Left lung (tissue), 14 donors: ENCODE data around the gene COX17. TPM values are rescaled to one million over a fixed set of nuclear protein-coding genes. Genes with fewer than 3 reads are reported as not detected.

Source experiments
- ATAC-seq: fragments of 200-7000 bp; cut with Tn5 transposase; one replicate; pipeline ENCODE4 v1.9.1; 2020; ENCODE audit warnings: moderate library complexity
- DNase-seq, 4 donors: peaks; one replicate each; pipeline ENCODE4 v3.0.0-alpha.2; 2013 to 2020
- H3K27ac ChIP-seq, 2 donors: fragments of 200-600 bp; sonication (generic) in 1 of 2; one replicate each; pipeline versions ENCODE4 v1.5.0 to v1.8.0; 2020 to 2021
- H3K27me3 ChIP-seq, 2 donors: fragments of 200-600 bp; sonication (generic) in 1 of 2; one replicate each; pipeline versions ENCODE4 v1.5.0 to v1.8.0; 2020 to 2021
- H3K36me3 ChIP-seq, 2 donors: fragments of 200-600 bp; sonication (generic) in 1 of 2; one replicate each; pipeline versions ENCODE4 v1.5.0 to v1.8.0; 2020 to 2021
- H3K4me1 ChIP-seq, 2 donors: fragments of 200-600 bp; one replicate each; pipeline ENCODE4 v1.8.0; 2021
- H3K4me3 ChIP-seq, 2 donors: fragments of 200-600 bp; sonication (generic) in 1 of 2; one replicate each; pipeline versions ENCODE4 v1.5.0 to v1.8.0; 2020 to 2021; ENCODE audit warnings: mild to moderate bottlenecking in 1 of 2
- H3K9me3 ChIP-seq, 2 donors: fragments of 200-600 bp; sonication (generic) in 1 of 2; one replicate each; pipeline versions ENCODE4 v1.5.0 to v1.8.0; 2020 to 2021
- intact Hi-C, 2 donors: fragments of 100-400 bp; cut with DNase I; formaldehyde crosslinking; loops; one replicate each; pipeline versions ENCODE4 v1.11.2 to v1.14.2; 2022
- long read RNA-seq, 12 donors: library from polyadenylated mRNA in 2 of 12; unstranded in 2 of 12; transcript quantifications; one replicate each; pipeline ENCODE4 v2.0.0 and lab custom pipeline, GENCODE V29; 2019 to 2026
- polyA plus RNA-seq, 6 donors: library from polyadenylated mRNA; unstranded; fragments of 120-200 nt; gene quantifications; one replicate each; pipeline ENCODE4 v1.2.1, GENCODE V29; 2013; ENCODE audit not compliant: insufficient read length in 6 of 6
- total RNA-seq, 2 donors: library from RNA; stranded (reverse); fragmentation: NEBNext Ultra II Directional; extraction: Animal tissue kit (Norgen Biotek cat#: 25700); gene quantifications; one replicate each; pipeline ENCODE4 v1.2.1, GENCODE V29; 2021
- TF ChIP-seq, protein P1 (sequence below), 2 donors: fragments of 200-600 bp; sonication (generic) in 1 of 2; IDR thresholded peaks; one replicate each; pipeline versions ENCODE4 v1.5.0 to v1.8.0; 2021; ENCODE audit warnings: antibody characterized with exemption in 2 of 2
- donor health status: DM: no; HTN: yes; CAD: no.
- donor health status: DM: no; HTN: no; CAD: no.

The COX17 gene
- total RNA-seq = 10 to 100 TPM; 46.2 to 49.6 TPM
- 10 to 100 TPM; 23.6 to 38.8 (median 28.5) TPM for polyA plus RNA-seq
- long read RNA-seq, donor 1, transcript COX17-201 (3 exons, 684 nt) = major isoform, 52 of 54 reads
- long read RNA-seq, donor 1, partial matches to known transcripts = 0 of 54 reads
- long read RNA-seq, donor 1, other reads (novel, unspliced or antisense) = 0 of 54 reads
- long read RNA-seq, donor 2, transcript COX17-201 (3 exons, 684 nt) = major isoform, 33 of 41 reads
- long read RNA-seq, donor 2, partial matches to known transcripts = 0 of 41 reads
- long read RNA-seq, donor 2, other reads (novel, unspliced or antisense) = 5 of 41 reads
- long read RNA-seq, donor 3, transcript COX17-201 (3 exons, 684 nt) = major isoform, 40 of 41 reads
- long read RNA-seq, donor 3, partial matches to known transcripts = 0 of 41 reads
- long read RNA-seq, donor 3, other reads (novel, unspliced or antisense) = 0 of 41 reads
- long read RNA-seq, donor 4, transcript COX17-201 (3 exons, 684 nt) = major isoform, 122 of 135 reads
- long read RNA-seq, donor 4, partial matches to known transcripts = 1 of 135 reads
- long read RNA-seq, donor 4, other reads (novel, unspliced or antisense) = 7 of 135 reads
- long read RNA-seq, donor 5, transcript COX17-201 (3 exons, 684 nt) = major isoform, 36 of 37 reads
- long read RNA-seq, donor 5, partial matches to known transcripts = 0 of 37 reads
- long read RNA-seq, donor 5, other reads (novel, unspliced or antisense) = 0 of 37 reads
- long read RNA-seq, donor 6, transcript COX17-201 (3 exons, 684 nt) = major isoform, 53 of 54 reads
- long read RNA-seq, donor 6, partial matches to known transcripts = 0 of 54 reads
- long read RNA-seq, donor 6, other reads (novel, unspliced or antisense) = 0 of 54 reads
- long read RNA-seq, donor 7, transcript COX17-201 (3 exons, 684 nt) = major isoform, 19 of 19 reads
- long read RNA-seq, donor 7, partial matches to known transcripts = 0 of 19 reads
- long read RNA-seq, donor 7, other reads (novel, unspliced or antisense) = 0 of 19 reads
- long read RNA-seq, donor 8, transcript COX17-201 (3 exons, 684 nt) = major isoform, 29 of 29 reads
- long read RNA-seq, donor 8, partial matches to known transcripts = 0 of 29 reads
- long read RNA-seq, donor 8, other reads (novel, unspliced or antisense) = 0 of 29 reads
- long read RNA-seq, donor 9, partial matches to known transcripts = 0 of 2 reads
- long read RNA-seq, donor 9, other reads (novel, unspliced or antisense) = 0 of 2 reads
- long read RNA-seq, donor 10, transcript COX17-201 (3 exons, 684 nt) = major isoform, 45 of 50 reads
- long read RNA-seq, donor 10, partial matches to known transcripts = 0 of 50 reads
- long read RNA-seq, donor 10, other reads (novel, unspliced or antisense) = 2 of 50 reads
- long read RNA-seq, donor 11, transcript COX17-201 (3 exons, 684 nt) = major isoform, 74 of 92 reads
- long read RNA-seq, donor 11, partial matches to known transcripts = 5 of 92 reads
- long read RNA-seq, donor 11, other reads (novel, unspliced or antisense) = 8 of 92 reads
- long read RNA-seq, donor 12, transcript COX17-201 (3 exons, 684 nt) = major isoform, 30 of 31 reads
- long read RNA-seq, donor 12, partial matches to known transcripts = 0 of 31 reads
- long read RNA-seq, donor 12, other reads (novel, unspliced or antisense) = 0 of 31 reads

GRCh38 chr3:119676771-119677640 is at the start of gene COX17:
Gene COX17, minus strand, starts transcription at chr3:119677406. Its CDS starts 96 bp downstream, at chr3:119677310.
- Histone ChIP-seq H3K9me3 (no peaks in the 10 kb centered on the region), H3K4me1 (peaks cover 12 to 21% of the 10 kb centered on the region in 2 donors), H3K36me3 (peaks cover 0 to 30% of the 10 kb centered on the region in 2 donors), H3K27ac (peak within 1 kb of the TSS; percentile 95 to 99), H3K4me3 (peak within 1 kb of the TSS; percentile 55 to 72), H3K27me3 (no peaks in the 10 kb centered on the region)
- TF ChIP-seq, protein P1, sequence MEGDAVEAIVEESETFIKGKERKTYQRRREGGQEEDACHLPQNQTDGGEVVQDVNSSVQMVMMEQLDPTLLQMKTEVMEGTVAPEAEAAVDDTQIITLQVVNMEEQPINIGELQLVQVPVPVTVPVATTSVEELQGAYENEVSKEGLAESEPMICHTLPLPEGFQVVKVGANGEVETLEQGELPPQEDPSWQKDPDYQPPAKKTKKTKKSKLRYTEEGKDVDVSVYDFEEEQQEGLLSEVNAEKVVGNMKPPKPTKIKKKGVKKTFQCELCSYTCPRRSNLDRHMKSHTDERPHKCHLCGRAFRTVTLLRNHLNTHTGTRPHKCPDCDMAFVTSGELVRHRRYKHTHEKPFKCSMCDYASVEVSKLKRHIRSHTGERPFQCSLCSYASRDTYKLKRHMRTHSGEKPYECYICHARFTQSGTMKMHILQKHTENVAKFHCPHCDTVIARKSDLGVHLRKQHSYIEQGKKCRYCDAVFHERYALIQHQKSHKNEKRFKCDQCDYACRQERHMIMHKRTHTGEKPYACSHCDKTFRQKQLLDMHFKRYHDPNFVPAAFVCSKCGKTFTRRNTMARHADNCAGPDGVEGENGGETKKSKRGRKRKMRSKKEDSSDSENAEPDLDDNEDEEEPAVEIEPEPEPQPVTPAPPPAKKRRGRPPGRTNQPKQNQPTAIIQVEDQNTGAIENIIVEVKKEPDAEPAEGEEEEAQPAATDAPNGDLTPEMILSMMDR (IDR thresholded peaks at IDR 0.05) = no peak
- intact Hi-C loops = loop anchor here in 1 of 2 donors (10.0 kb wide), 1 partner anchor 82 kb away; the partner anchor contains the start of gene PLA1A
- DNase-seq (peak; percentile 91 to 97 (median 94)), ATAC-seq (peak; percentile 93)

DNA sequence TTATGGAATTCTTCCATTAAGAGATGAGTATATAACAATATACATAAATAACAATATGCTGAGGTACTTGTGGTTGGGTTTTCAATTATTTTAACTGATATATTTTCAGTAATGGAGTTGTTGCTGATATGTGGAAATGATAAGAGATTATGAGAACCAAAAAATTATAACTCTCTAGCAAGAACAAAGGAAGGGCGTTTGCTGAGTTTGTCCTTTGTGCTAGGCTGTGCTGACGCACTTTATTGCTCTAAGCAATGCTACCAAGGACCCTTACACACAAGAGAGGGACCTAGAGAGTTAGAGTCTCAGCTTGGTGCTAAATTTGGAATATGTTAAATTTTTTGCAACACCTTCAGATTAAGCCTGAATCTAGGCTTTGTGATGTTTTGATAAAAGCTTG is 49.7 kb upstream of the COX17 start:
- TF ChIP-seq, protein P1 (IDR thresholded peaks at IDR 0.05) = no peak
- H3K27ac ChIP-seq = no peak overlapping the region
- ATAC-seq = no peak

DNA sequence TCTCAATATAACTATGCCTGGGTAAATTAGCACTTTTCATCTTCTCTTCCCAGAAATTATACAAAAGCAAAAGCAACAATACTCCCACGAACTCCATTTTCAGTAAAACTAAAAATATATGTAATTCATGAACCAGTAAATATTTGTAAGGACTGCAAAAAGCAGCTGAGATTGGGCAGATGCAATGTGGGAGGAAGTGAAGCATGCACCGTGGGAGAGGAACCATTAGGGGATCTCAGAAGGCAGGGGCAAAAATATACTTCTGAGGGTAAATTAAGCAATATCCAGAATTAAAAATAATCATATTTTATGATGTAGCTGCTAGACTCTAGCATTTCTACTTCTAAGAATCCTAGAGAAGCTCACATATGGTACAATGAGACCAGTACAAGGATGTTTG is 45.8 kb upstream of the COX17 start:
- TF ChIP-seq, protein P1 (IDR thresholded peaks at IDR 0.05) = no peak
- Histone ChIP-seq H3K27me3 (no peaks in the 10 kb centered on the region), H3K27ac (no peak overlapping the region), H3K4me1 (no peaks in the 10 kb centered on the region), H3K4me3 (no peak overlapping the region), H3K36me3 (no peaks in the 10 kb centered on the region), H3K9me3 (no peaks in the 10 kb centered on the region)
- DNase-seq (no peak), ATAC-seq (no peak)
- intact Hi-C loops = no loop called here

More for the DNA sequence above, 49.7 kb upstream of the COX17 start:
- H3K27me3 ChIP-seq = no peaks in the 10 kb centered on the region
- H3K9me3 ChIP-seq = no peaks in the 10 kb centered on the region
- DNase-seq = no peak
- no peak overlapping the region for H3K4me3 ChIP-seq
- H3K36me3 ChIP-seq = no peaks in the 10 kb centered on the region
- intact Hi-C loops = no loop called here
- no peaks in the 10 kb centered on the region for H3K4me1 ChIP-seq

- no peak for ATAC-seq
- no peaks in the 10 kb centered on the region for H3K4me1 ChIP-seq
- H3K27me3 ChIP-seq = no peaks in the 10 kb centered on the region
- no peaks in the 10 kb centered on the region for H3K9me3 ChIP-seq
- H3K36me3 ChIP-seq = no peaks in the 10 kb centered on the region
- no peak overlapping the region for H3K4me3 ChIP-seq
- no peak for DNase-seq
- H3K27ac ChIP-seq = no peak overlapping the region
- TF ChIP-seq, protein P1 (IDR thresholded peaks at IDR 0.05) = no peak
- intact Hi-C loops = no loop called here
Measured at GRCh38 chr3:119717520-119717919, 40.3 kb upstream of the COX17 start.
